Hepatocyte (in vitro differentiated cells): ENCODE measurements around the gene KRTAP22-1.

Source experiments
- CTCF ChIP-seq: fragments of 200-600 bp; sonication (generic); IDR thresholded peaks from 2 replicates; pipeline ENCODE4 v1.5.1; 2016; ENCODE audit warnings: antibody characterized with exemption, mild to moderate bottlenecking; ENCODE audit not compliant: poor library complexity
- EZH2 ChIP-seq: fragments of 200-600 bp; sonication (generic); IDR thresholded peaks from 2 replicates; pipeline ENCODE4 v1.6.1; 2016; ENCODE audit warnings: antibody characterized with exemption, mild to moderate bottlenecking, borderline replicate concordance
- EZH2phosphoT487 ChIP-seq: fragments of 200-600 bp; sonication (generic); IDR thresholded peaks from one replicate; pipeline ENCODE4 v1.6.1; 2018; ENCODE audit warnings: antibody characterized with exemption, mild to moderate bottlenecking, low read depth, moderate library complexity; ENCODE audit not compliant: unreplicated experiment, severe bottlenecking

DNA sequence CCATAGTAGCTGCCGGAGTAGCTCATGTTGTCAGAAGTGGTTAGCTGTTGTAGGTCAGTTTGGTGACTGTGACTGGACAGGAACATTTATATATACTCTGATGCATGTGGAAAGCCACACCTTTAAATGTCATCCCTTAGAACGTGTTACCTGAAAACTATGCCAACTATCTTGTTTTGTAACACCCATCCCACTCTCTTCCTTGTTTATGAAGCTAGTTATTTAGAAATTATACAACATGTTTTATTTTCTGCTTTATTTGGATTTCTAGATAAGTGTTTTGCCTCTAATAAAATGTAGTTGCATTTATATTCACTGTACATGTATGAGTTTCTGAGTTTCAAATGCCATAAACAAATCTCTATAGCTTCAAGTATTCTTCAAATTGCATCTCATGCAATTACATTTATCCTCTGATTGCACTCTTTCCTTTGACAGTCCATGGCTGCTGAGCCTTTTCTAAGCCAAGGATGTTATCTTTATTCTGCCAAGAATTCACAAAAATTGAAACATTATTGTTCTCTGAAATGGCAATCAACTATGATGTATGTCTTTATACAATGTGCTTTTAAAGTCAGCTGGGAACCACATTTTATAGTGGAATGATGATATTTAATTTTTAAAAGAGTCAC, 39.5 kb upstream of the KRTAP22-1 start, which contains the start of gene KRTAP19-7:
- TF ChIP-seq CTCF, result no peak
- no peak for TF ChIP-seq EZH2phosphoT487
- no peak for TF ChIP-seq EZH2
